Suppressor macrophage treated with lipopolysaccharide for 1 hour (primary cell): Measurements from ENCODE around the gene PLK5.
"Not testable (repeated sequence)": the region's sequence is repeated elsewhere in the genome, so short reads cannot be mapped to it uniquely, and the experiment has no call there.

Experiments used
- DNase-seq, 3 donors: peaks; one replicate each; pipeline ENCODE4 v3.0.0-alpha.2; 2020 to 2022

PLK5 gene

GRCh38 chr19:1491849-1492170, 32.1 kb upstream of the PLK5 start:
- no peak for DNase-seq

- no peak for DNase-seq
These were observed 31.3 kb upstream of the PLK5 start for GRCh38 chr19:1492474-1493006.

GRCh38 chr19:1494115-1494815, 29.6 kb upstream of the PLK5 start:
- DNase-seq = no peak

GRCh38 chr19:1495051-1495798, 28.7 kb upstream of the PLK5 start:
- DNase-seq = no peak

GRCh38 chr19:1495799-1496713, 27.8 kb upstream of the PLK5 start:
- DNase-seq = no peak

- DNase-seq = no peak
These were observed 26.9 kb upstream of the PLK5 start for GRCh38 chr19:1496714-1497577.

GRCh38 chr19:1497578-1498235, 26.2 kb upstream of the PLK5 start:
- DNase-seq = no peak

GRCh38 chr19:1499231-1499630, 24.6 kb upstream of the PLK5 start:
- not testable (repeated sequence) for DNase-seq

GRCh38 chr19:1501200-1501595, 22.7 kb upstream of the PLK5 start:
- DNase-seq = no peak

GRCh38 chr19:1502433-1503088, 21.3 kb upstream of the PLK5 start:
- no peak for DNase-seq

- DNase-seq = peak; percentile 61 to 88 (median 69)
These were observed 20.6 kb upstream of the PLK5 start for GRCh38 chr19:1503089-1503924.

- DNase-seq = no peak
These were observed 19.7 kb upstream of the PLK5 start for GRCh38 chr19:1503925-1504773.

- DNase-seq = no peak
These were observed 18.9 kb upstream of the PLK5 start for GRCh38 chr19:1505012-1505411.

GRCh38 chr19:1505991-1506881, 17.6 kb upstream of the PLK5 start:
- DNase-seq = no peak

- DNase-seq = no peak
These were observed 16.7 kb upstream of the PLK5 start for GRCh38 chr19:1507192-1507660.

- peak; percentile 89 to 92 (median 90) for DNase-seq
These were observed 15.9 kb upstream of the PLK5 start for GRCh38 chr19:1507763-1508506.

- no peak for DNase-seq
These were observed 15.4 kb upstream of the PLK5 start for GRCh38 chr19:1508507-1508856.
